Hindlimb muscle (tissue), 1 donor: Measurements from ENCODE around the gene WWOX. TPM values are rescaled to one million over a fixed set of nuclear protein-coding genes. Genes with fewer than 3 reads are reported as not detected.
"Not testable (repeated sequence)": the region's sequence is repeated elsewhere in the genome, so short reads cannot be mapped to it uniquely, and the experiment has no call there.

Source experiments
- DNase-seq: peaks from one replicate; pipeline ENCODE4 v3.0.0-alpha.2; 2013
- polyA plus RNA-seq: library from polyadenylated mRNA; unstranded; fragments of 120-200 nt; gene quantifications from one replicate; pipeline ENCODE4 v1.2.1, GENCODE V29; 2013; ENCODE audit not compliant: insufficient read length

Gene WWOX
- polyA plus RNA-seq, 1 donor = 12.9 TPM

DNA sequence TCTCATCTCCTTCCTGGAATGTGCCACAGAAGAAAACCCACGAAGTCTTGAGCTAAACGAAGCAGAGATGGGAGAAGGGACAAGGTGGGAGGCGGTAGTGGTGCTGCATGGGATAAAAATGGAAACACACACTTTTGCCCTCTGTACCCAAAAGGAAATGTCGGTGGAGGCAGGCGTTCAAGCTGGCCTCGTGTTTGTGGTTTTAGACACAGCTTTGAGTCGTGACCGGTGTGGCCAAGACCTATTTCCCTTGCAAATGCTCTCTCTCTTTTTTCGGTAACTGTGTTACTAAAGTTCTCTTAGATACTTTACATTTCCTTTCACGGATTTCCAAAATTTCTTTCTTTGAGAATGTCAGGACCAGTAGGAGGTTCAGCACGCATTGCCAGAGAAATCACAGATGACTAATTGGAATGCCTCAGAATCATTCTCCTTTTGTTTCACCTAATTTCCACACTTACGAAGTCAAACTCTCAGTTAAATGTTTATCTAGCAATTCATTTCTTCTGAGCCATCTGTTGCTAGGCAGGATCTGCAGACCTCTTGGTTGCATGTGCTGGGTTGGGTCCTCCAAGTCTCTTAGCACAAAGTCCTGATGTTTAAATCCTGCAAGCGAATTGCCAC is 1088.8 kb downstream of the WWOX start:
- DNase-seq = no peak

DNA sequence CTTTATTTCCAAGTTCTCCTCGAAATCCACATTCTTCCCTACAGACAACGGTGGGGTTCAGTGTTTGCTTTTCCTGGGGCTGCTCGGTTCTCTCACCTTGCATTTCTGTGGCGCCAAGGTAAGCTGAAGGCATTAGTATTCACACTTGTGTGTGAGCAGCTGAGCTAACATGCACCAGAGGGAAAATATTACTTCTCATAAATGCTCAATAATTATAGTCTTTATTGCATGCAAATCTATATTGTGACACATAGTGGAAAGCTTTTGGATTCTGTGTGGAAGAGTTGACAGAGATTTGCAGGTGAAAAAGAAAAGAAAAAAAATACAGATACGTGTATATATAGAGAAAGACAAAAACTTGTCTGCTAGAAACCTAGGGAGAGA is 1089.3 kb downstream of the WWOX start:
- no peak for DNase-seq

DNA sequence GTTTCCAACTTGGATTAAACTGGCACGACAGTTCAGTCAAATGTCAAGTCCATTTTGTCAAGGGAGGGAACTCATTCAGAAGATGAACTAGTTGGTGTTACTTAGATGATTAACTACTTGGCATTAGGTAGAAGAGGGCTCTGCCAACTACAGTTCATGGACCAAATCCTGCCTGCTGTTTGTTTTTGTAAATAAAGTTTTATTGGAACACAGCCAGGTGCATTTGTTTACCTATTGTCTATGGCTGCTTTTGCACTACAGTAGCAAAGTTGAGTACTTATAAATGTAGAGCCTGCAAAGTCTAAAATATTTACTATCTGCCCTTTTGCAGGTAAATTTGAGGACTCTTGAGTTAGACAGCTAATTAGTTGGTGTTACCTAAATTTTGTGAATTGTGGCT is 1091.1 kb downstream of the WWOX start:
- no peak for DNase-seq

DNA sequence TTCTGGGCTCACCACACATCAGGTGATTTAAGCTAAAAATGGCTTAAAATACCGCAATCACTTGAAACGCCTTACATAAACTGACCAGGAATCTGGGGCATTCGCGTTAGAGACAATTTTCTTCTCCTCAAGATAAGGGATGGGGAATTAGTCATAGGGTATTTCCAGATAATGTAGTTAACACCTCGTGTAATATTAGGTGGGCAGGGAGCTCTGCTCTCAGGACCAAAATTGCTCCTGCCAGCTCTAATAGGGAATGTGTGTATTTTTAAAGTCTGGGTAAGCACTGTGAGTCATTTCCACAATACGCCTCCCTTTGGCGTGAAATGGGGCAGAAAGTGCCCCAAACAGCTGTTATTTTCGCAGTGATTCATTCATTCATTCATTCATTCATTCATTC is 1092.5 kb downstream of the WWOX start:
- no peak for DNase-seq

DNA sequence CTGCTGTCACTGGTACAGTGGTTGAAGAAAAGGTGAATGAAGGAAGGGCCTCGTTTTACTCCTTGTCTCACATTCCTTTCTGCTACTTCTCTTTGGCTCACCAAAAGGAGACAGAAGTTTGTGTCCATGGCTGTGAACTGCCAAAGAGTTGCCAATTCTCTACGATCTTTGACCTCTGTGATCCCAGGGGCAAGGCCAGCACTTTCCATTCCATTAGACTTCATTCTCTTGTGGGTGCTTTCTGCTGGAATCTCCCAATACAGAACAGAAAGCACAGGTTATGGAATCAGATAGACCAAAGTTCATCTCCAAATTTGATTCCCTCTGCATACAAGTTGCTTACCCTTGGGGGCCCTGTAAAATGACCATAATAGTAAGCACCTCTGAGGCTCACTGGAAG is 1093.5 kb downstream of the WWOX start:
- DNase-seq = no peak

GRCh38 chr16:79194291-79194690 is 1094.8 kb downstream of the WWOX start:
- DNase-seq = no peak

- no peak for DNase-seq
Measured at GRCh38 chr16:79195938-79196337, 1096.5 kb downstream of the WWOX start.

- DNase-seq = peak; percentile 24
Measured at GRCh38 chr16:79201436-79201835, 1102.0 kb downstream of the WWOX start.

DNA sequence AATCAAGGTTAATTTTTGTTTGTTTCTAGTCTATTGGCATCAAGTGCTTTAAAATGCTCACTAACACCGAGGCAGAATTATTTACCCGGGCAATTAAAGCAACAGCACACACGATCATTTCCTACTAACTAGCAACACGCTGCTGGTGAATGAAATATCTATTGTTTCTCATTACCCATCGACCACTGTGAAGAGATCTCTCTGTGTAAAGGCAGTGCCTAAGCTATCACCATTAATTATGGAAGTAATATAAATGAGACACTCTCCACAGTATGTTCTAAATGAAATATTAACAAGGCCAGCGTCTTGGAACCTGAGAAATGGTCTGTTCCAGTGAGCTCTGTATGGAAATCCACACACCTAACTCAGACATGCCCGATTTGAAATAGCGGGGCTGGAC is 1103.5 kb downstream of the WWOX start:
- no peak for DNase-seq

DNA sequence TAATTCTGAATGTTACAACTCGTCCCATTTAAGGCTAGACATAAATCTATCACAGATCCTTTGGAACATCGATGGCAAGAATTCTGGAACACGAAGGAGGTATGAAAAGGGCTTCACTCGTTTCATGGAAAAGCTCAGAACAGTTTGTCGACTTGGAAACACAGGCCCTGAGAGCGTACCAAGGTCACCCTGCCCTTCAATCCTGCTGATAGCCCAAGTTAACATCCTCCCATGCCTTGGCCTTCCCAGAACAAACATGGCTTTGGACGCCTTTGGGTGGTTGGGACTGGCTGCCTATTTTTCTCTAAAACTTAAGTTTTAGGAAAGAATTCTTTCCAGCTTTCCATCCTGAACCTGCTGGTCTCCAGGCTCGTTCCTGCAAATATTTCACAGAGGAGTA is 1105.0 kb downstream of the WWOX start:
- no peak for DNase-seq

GRCh38 chr16:79206889-79207288 is 1107.4 kb downstream of the WWOX start:
- DNase-seq = no peak

DNA sequence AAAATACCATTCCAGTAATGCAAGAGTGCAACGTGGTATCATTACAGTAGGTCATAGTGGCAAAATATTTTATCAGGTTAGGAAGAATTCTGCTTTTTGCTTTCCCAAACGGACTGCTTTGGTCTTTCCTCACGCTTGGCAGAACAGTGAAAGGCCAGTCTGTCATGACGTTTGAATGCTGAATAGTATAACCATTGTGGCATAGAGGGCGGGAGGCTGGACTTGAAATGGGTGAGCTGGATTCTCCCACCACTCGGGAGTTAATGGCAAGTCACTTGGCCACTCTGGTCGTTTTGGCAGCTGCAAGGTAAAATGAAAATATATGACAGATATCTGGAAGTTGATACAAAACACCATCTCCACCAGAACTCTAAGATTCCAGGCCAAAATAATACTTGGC is 1109.9 kb downstream of the WWOX start:
- no peak for DNase-seq

DNA sequence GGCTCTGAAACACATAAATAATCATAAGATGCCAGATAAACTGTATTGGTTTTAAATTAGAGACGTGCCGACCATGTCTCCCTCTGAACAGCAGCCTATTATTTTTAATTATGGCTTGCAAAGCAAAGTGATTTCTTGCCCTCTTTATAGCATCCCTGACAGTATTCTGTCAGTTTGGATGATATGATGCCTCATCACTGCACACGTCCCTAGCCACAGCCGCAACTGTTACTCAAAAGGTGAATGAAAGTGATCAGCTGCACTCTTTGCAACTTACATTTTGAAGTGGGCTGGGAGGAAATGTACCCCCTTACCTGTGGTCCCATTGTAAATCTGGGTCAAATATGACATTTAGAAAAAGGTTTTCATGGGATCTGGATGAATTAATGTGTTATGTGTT is 1111.2 kb downstream of the WWOX start:
- DNase-seq = no peak

GRCh38 chr16:79211586-79211985 is 1112.1 kb downstream of the WWOX start:
- no peak for DNase-seq

DNA sequence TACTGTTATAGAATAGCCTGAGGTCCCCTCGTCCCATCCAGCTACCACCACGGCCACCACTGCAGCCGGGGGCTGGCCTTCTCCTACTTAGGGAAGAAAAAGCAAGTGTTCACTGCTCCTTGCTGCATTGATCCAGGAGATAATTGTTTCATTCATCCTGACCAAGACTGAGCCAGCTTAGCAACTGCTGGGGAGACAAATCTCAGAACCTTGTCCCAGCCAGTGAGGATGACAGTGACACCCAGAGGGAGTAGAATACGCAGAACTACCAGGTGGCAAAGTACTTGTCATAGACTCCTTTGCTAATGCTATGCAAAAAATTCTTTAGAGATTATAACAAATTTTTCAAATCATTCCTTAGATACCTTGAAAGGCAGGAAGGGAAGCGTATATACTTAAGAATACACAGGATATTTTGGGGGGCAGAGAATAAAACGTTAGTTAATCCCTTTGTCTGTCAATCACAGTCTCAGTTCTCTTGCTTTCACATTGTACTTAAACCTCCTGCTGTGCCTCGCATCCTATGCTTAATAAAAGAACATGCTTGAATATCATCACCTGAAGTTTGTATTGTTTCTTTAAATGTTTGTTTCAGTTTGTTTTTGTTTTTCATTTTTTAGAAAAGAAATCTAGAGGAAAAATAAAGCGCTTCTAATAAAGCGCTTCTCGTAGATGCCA is 1112.8 kb downstream of the WWOX start:
- DNase-seq = no peak

GRCh38 chr16:79213214-79213613 is 1113.8 kb downstream of the WWOX start:
- DNase-seq = no peak

DNA sequence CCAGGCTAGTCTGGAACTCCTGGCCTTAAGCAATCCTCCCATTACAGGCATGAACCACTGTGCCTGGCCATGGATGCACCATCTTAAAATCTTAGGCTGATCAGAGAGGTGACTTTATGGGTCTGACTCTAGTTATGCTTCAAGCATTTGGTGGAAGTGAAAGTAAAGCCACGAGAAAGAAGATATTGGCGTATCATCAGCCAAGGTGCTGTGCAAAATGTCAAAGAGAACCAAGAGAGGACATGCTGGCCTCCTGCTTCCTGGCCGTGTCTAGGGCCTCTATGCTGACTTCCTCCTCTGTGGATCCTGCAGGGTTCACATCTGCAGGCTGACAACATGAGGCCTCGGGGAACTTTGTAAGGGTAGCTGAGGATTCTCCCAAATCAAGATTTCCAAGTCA is 1115.8 kb downstream of the WWOX start:
- no peak for DNase-seq

DNA sequence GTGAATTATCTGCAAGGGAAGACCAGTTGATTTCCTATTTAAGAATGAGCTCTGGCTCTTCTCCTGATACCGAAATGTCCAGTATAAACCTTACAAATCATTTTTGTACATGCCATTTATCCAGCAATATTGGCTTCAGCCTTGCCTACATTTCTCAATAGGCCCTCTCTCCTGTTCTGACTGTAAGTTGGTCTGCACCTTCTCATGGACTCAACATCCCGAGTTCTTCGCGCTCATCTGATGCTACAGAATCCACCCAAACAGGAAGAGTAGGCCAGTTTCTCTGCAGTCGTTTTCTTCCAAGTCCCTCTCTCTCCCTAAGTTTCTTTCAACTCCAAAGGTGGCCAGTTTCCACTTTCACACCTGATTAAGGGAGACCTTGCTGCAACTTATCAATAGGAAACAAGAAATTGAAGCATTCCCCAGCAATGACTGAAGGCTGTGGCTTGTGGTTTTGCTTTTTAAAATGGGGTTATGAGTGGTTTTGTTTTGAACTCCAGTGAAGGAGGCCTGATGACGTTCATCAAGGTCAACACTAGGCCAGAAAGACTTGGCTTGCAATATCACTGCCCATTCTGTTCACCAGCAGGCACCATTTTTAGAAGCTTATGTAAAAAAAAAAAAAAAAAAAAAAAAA is 1118.0 kb downstream of the WWOX start:
- DNase-seq = no peak

DNA sequence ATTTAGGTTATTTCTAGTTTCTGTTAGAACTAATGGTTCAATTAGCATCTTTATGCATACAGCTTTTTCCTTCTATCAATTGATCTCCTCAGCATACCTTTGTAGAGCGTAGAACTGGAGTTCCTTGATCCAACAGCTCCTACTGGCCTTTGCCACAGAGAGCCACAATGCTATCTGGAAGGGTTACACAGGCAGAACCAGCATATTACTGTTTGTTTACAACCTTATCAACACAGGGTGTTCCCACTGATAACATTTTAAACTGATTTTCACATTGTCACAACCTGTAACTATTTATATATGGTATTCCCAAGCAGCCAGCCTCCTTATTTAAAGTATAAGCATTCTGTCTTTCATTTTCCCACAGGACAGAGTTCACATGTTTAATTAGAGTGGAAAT is 1118.9 kb downstream of the WWOX start:
- no peak for DNase-seq

DNA sequence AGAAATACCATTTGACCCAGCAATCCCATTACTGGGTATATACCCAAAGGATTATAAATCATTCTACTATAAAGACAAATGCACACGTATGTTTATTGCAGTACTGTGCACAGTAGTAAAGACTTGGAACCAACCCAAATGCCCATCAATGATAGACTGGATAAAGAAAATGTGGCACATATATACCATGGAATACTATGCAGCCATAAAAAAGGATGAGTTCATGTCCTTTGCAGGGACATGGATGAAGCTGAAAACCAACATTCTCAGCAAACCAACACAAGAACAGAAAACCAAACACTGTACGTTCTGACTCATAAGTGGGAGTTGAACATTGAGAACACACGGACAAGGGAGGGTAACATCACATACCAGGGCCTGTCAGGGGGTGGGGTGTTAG is 1126.5 kb downstream of the WWOX start:
- DNase-seq = not testable (repeated sequence)

DNA sequence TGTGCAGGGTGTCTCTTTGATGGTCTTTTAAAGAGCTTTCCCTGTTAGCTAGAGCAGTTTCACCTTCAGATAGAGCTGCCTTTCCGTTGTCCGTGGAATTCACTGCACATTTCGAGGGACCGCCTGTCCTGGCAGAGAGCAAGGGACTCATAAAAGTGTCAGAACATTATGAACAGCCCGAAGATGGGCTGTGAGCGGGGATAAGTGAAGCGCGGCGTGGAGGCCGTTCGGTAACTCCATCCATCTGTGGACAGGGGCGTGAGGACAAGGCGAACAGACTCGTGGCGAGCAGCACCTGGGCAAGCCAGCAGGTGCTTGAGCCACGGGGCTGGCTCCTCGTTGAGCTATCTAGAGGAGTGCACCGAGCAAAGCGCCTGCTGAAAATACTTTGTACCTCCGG is 1129.9 kb downstream of the WWOX start:
- DNase-seq = no peak

GRCh38 chr16:79245700-79246099 is 1146.2 kb downstream of the WWOX start:
- DNase-seq = not testable (repeated sequence)

- DNase-seq = no peak
Measured at GRCh38 chr16:79247386-79247785, 1147.9 kb downstream of the WWOX start.

- DNase-seq = no peak
Measured at GRCh38 chr16:79248351-79248750, 1148.9 kb downstream of the WWOX start.
